ENCODE data around the gene ANGPT4.
"Not testable (repeated sequence)": the region's sequence is repeated elsewhere in the genome, so short reads cannot be mapped to it uniquely, and the experiment has no call there.

ANGPT4 gene

GRCh38 chr20:906001-906520 lies 10.1 kb downstream of the ANGPT4 start:
- no peak for DNase-seq

- no peak for DNase-seq
Observed at GRCh38 chr20:905396-905961, 10.7 kb downstream of the ANGPT4 start.

- DNase-seq = no peak
Observed at GRCh38 chr20:904039-904545, 12.0 kb downstream of the ANGPT4 start.

GRCh38 chr20:897436-897835 lies 18.7 kb downstream of the ANGPT4 start:
- DNase-seq = not testable (repeated sequence)

DNA sequence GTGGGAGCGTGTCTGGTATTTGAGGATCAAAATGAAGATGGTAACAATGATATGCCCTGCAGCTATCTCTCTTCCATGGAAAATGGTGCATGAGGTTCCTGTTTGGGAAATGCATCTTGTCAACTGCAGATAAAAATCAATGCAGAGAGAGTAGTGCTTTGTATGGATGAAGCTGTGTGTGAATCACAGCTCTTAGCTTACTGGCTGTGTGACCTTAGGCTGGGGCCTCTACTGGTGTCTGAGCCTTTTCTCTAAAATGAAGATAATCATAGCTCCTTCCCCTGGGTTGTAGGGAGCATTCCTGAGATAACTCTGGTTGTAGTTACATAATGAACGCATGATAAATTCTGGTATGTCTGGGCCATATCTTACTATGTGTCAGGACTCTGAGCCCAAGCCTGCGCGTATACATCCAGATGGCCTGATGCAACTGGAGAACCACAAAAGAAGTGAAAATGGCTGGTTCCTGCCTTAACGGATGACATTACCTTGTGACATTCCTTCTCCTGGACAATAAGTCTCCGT lies 19.6 kb downstream of the ANGPT4 start:
- DNase-seq = peak; percentile 7

- not testable (repeated sequence) for DNase-seq
Observed at GRCh38 chr20:892371-892770, 23.8 kb downstream of the ANGPT4 start.

DNA sequence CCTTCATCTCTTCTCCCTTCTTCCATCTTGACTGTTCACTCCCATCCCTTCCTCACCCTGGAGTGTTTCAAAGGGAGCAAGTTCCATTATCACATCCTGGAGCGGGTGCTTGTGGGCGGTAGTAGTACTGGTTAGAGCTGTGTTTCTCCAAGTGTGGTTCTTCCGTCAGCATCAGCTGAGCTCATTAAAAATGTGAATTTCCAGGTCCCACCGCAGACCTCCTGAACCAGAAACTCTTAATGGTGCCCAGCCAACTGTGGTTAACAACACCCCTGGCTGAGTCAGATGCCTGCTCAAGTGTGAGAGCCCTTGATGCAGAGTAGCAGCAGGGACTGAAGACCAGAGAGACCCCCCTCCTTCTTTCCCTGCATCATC lies 24.4 kb downstream of the ANGPT4 start:
- no peak for DNase-seq

DNA sequence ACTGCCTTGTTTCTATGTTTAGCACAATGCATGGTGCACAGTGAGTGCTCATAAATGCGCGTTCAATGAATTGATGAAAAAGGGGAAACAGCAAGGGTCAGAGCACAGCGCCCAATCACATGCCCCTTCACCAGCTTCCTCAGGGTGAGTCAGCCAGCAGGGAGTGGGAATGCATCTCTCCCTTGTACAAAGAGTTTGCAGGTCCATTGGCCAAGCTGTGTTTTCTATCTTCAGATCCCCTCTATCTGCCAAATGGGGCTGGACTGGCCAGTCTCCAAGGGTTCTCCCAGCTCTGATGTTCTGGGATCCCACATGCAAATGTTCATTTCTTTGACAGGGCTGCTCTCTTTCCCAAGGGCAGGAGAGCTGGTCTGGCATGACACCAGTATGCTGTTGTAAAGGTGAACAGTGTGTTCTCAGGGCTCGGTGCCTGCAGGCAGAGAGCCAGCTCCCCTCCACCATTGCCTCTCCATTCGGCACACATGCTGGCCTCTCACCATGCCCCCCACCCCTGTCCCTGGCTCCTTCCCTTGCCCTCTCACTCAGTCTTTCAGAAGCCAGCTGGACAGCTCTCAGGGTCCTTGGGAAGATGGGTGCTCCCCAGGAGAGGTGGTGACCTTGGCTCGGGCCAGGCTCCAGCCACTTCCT lies 25.0 kb downstream of the ANGPT4 start:
- no peak for DNase-seq

GRCh38 chr20:890666-891057 lies 25.5 kb downstream of the ANGPT4 start:
- DNase-seq = no peak

DNA sequence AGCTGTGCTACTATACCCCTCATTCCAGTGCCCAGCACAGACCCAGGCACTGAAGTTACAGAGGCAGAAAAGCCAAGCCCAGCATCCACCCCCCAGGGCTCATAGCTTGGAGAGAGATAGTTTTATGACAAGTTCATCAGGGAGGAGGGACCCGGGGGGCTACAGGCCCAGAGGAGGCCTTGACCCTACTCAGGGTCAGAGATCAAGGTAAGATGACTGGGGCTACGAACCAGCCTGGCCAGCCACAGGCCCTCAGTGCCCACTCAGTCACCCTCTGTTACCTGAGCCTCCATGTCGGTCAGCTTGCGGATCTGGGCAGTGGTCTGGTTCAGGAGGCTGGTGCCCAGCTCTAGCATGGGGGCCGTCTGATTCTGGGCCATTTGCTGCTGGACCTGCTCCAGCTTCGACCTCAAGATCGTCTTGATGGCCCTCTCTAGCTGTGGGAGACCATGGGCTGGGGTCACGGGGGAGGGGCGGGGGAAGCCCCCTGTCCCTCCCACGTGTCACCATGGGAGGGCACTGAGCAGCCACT lies 26.1 kb downstream of the ANGPT4 start:
- no peak for DNase-seq

DNA sequence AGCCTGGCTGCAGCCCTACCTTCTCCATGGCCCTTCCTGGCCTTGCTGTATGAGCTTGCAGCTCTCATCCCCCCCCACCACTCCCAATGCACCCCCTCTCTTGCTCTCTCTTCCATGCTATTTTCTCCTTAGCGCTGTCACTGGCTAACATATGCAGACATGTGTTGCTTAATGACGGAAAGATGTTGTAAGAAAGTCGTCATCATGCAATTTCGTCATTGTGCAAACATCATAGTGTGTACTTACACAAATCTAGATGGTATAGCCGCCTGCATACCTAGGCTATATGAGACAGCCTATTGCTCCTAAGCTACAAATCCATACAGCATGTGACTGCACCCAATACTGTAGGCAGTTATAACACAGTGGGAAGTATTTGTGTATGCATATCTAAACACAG lies 27.0 kb downstream of the ANGPT4 start:
- no peak for DNase-seq

- DNase-seq = no peak
Observed at GRCh38 chr20:888057-888456, 28.1 kb downstream of the ANGPT4 start.

GRCh38 chr20:887137-887536 lies 29.0 kb downstream of the ANGPT4 start:
- no peak for DNase-seq

- DNase-seq = peak; percentile 13
Observed at GRCh38 chr20:884983-885952, 30.9 kb downstream of the ANGPT4 start.

GRCh38 chr20:881783-882144 lies 34.4 kb downstream of the ANGPT4 start:
- DNase-seq = no peak

GRCh38 chr20:881051-881782 lies 34.9 kb downstream of the ANGPT4 start:
- peak; percentile 57 for DNase-seq

DNA sequence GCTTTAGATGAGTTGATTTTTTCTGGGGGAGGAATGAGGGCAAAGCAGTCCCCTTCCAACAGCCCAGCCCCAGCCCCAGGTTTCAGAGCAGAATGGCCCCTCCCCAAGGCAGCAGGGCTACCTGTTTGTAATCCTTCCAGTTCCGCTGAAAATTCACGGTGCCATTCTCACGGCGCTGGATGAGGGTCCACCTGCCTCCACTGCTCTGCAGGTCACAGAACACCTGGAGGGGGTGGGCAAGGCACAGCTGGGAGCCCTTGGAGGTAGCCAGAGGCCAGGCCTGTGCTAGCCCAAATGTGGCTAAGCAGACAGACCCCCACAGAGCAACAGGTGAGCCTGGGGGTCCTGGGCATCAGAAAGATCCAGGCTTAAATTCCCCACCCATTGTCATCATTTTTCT lies 36.5 kb downstream of the ANGPT4 start:
- no peak for DNase-seq

GRCh38 chr20:878511-879307 lies 37.4 kb downstream of the ANGPT4 start:
- peak; percentile 41 for DNase-seq

GRCh38 chr20:877814-878213 lies 38.3 kb downstream of the ANGPT4 start:
- no peak for DNase-seq

- no peak for DNase-seq
Observed at GRCh38 chr20:875115-875514, 41.0 kb downstream of the ANGPT4 start.
